Natural killer cell treated with Interleukin-12 subunit alpha and Interleukin-12 subunit beta and Interleukin-15 and Interleukin-18, amount 100 ng/mL, for 72 hours (primary cell): ENCODE data around the gene TGFBR3L. TPM values are rescaled to one million over a fixed set of nuclear protein-coding genes. Genes with fewer than 3 reads are reported as not detected.
"Not testable (repeated sequence)": the region's sequence is repeated elsewhere in the genome, so short reads cannot be mapped to it uniquely, and the experiment has no call there.

Experiments
- ATAC-seq, 2 donors: fragments of 150-1000 bp; cut with Tn5 transposase in 1 of 2; sonication (Bioruptor Pico), chemical (Tn5 transposase) in 1 of 2; 2 replicates each; pipeline ENCODE4 v1.10.0; 2021
- DNase-seq: peaks from one replicate; pipeline ENCODE4 v3.0.0; 2022; ENCODE audit warnings: low spot score
- H3K27ac Mint-ChIP-seq, 2 donors: 1 replicate in 1 of 2; 2 replicates in 1 of 2; pipeline ENCODE4 v1.8.0; 2022; ENCODE audit warnings: mixed read lengths in 2 of 2, mild to moderate bottlenecking in 1 of 2, moderate library complexity in 1 of 2
- H3K27me3 Mint-ChIP-seq, 2 donors: 1 replicate in 1 of 2; 2 replicates in 1 of 2; pipeline ENCODE4 v1.8.0; 2022; ENCODE audit warnings: mixed read lengths in 2 of 2
- H3K36me3 Mint-ChIP-seq: one replicate; pipeline ENCODE4 v1.8.0; 2022; ENCODE audit warnings: mixed read lengths
- H3K4me1 Mint-ChIP-seq, 2 donors: 1 replicate in 1 of 2; 2 replicates in 1 of 2; pipeline ENCODE4 v1.8.0; 2022; ENCODE audit warnings: low read depth in 2 of 2, mixed read lengths in 2 of 2, mild to moderate bottlenecking in 1 of 2
- H3K4me3 Mint-ChIP-seq: one replicate; pipeline ENCODE4 v1.8.0; 2022; ENCODE audit warnings: mixed read lengths
- H3K9me3 Mint-ChIP-seq: 2 replicates; pipeline ENCODE4 v1.8.0; 2022; ENCODE audit warnings: mixed read lengths
- total RNA-seq, 2 donors: library from RNA; stranded (reverse); gene quantifications; one replicate each; pipeline ENCODE4 v1.2.3, GENCODE V29; 2022

TGFBR3L gene
- total RNA-seq, 2 donors from 2014 or later = 4.7 to 5.6 TPM

DNA sequence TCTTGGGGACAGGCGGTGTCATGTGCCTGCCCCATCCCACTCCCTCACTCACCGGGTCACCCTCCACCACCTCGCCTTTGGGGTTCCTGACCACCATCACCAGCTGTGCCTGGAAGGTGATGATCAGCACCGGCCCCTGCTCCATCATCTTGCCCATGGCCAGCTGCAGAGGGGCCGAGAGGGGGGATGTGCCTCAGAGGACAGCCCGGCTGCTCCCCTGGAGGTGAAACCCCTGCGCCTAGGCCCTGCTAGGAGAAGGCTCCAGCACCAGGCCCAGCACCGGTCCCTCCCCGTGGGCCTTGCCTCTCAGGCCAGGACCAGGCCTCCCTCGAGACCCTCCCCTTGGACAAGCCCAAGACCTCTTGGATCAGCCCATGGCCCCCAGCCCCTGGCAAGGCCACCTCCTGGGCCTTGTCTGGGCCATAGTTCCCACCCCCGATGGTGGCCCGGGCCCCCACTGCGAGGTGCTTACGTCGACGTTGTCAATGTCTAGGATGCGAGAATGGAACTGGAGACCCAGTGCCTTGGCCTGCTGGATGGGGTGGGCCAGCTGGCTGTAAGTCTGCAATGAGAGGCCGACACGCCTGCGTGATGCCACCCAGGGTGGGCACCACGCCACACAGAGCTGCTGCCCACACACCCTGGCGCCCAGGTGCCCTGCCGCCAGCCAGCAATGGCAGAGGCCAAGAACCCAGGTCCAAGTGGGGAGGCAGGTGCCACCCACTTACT, 13.1 kb downstream of the TGFBR3L start:
- no peaks in the 10 kb centered on the region for H3K27me3 Mint-ChIP-seq
- H3K36me3 Mint-ChIP-seq = no peaks in the 10 kb centered on the region
- peaks cover 0 to 12% of the 10 kb centered on the region in 2 donors for H3K4me1 Mint-ChIP-seq
- H3K27ac Mint-ChIP-seq = no peak overlapping the region
- no peak for ATAC-seq
- no peak for DNase-seq
- H3K9me3 Mint-ChIP-seq = no peaks in the 10 kb centered on the region
- H3K4me3 Mint-ChIP-seq = no peak overlapping the region

DNA sequence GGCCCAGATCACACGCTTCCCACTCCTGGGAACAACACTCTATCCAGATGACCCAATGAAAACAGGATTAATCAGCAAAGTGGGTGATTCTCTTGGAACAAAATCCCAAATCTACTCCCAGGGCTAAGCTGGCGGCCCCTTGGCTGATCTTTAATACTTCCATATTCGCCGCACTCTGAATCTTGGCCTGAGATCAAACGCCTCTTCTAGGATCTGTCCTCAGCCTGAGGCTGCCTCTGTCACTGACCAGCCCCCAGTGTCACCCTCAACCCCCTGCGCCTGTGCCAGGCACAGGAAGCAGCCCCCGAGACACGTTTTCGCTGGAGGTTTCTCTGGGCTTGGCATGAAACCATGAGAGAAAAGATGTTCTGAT, 13.7 kb downstream of the TGFBR3L start:
- Mint-ChIP-seq H3K36me3 (no peaks in the 10 kb centered on the region), H3K9me3 (no peaks in the 10 kb centered on the region), H3K27ac (no peak overlapping the region), H3K27me3 (no peaks in the 10 kb centered on the region), H3K4me1 (peaks cover 0 to 12% of the 10 kb centered on the region in 2 donors), H3K4me3 (no peak overlapping the region)
- DNase-seq = no peak
- no peak for ATAC-seq

DNA sequence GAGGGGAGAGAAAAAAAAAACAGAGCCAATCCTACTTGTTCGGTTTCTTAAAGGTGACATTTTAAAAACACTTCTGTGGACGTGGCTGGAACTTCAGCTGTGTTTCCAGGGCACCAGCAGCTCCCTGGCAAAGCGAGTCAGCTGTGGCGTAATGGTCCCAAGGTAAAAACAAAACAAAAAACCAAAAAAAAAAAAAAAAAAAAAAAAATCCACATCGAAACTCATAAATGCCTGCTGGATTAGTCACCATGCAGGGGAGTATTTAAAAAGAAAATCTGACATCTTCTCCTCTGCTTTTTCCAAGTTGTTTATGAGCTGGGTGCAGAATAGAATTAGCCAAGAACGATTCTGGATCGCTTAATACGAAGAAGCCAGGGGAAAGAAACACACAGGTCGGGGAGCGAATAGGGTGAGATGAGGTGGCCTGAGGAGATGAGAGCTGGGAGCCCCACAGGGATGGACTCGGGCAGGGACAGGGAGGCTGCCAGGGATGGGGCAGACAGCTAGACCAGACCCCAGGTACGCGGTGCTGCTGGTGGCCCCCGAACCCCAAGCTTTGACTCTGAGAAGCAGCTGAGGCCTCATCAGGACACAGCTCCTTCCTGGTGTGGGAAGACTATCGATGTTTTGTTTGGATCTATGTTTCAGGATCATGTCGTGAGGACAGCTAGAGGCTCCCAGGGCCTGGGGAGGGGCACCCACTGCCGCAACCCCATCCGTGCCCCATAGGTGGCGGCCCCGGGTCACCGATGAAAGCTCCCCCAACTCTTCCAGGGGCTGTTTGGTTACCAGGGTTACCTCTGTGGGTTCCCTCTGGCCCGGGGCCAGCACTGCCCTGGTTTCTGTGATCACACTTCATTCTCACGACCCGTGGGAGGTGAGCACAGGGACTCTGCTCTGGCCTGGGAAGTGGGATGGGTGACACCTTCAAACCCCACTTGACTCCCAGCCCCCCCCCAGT, 14.4 kb downstream of the TGFBR3L start:
- H3K4me1 Mint-ChIP-seq = peaks cover 0 to 12% of the 10 kb centered on the region in 2 donors
- peak; percentile 11 to 32 for ATAC-seq
- H3K27ac Mint-ChIP-seq = no peak overlapping the region
- H3K27me3 Mint-ChIP-seq = no peaks in the 10 kb centered on the region
- H3K4me3 Mint-ChIP-seq = no peak overlapping the region
- DNase-seq = no peak
- H3K36me3 Mint-ChIP-seq = no peaks in the 10 kb centered on the region
- H3K9me3 Mint-ChIP-seq = no peaks in the 10 kb centered on the region

DNA sequence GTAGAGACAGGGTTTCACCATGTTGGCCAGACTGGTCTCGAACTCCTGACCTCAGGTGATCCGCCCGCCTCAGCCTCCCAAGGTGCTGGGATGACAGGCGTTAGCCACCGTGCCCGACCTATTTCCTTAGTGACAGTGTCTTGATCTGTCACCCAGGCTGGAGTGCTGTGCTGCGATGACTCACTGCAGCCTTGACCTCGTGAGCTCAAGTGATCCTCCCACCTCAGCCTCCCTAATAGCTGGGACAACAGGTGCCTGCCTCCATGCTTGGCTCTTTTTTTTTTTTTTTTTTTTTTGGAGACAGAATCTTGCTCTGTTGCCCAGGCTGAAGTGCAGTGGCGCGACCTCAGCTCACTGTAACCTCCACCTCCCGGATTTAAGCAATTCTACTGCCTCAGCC, 15.4 kb downstream of the TGFBR3L start:
- H3K4me1 Mint-ChIP-seq = peaks cover 0 to 10% of the 10 kb centered on the region in 2 donors
- H3K27ac Mint-ChIP-seq, H3K27me3 Mint-ChIP-seq, H3K4me3 Mint-ChIP-seq, H3K36me3 Mint-ChIP-seq, ATAC-seq, H3K9me3 Mint-ChIP-seq, DNase-seq: not testable (repeated sequence)

DNA sequence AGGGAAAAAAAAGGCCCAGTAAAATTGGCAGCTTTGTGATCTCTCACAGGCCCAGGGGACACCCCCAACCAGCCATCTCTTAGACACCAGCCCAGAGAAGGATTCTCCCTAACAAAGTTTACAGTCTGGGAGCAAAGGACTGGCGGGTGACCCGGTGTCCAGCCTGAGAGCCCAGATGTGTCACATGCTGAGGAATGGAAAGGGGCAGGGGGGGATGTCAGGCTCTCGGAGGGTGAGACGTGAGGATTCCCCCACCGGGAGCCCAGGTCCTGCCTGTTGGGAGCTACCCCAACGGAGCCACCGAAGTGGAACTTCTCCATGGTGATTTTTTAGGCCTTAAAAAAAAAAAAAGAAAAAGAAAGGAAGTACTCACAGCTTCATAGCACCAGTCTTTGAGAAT, 16.1 kb downstream of the TGFBR3L start:
- ATAC-seq (no peak), DNase-seq (no peak)
- H3K4me1 Mint-ChIP-seq = peaks cover 0 to 10% of the 10 kb centered on the region in 2 donors
- H3K9me3 Mint-ChIP-seq = no peaks in the 10 kb centered on the region
- H3K4me3 Mint-ChIP-seq = no peak overlapping the region
- H3K27me3 Mint-ChIP-seq = no peaks in the 10 kb centered on the region
- H3K36me3 Mint-ChIP-seq = no peaks in the 10 kb centered on the region
- no peak overlapping the region for H3K27ac Mint-ChIP-seq

DNA sequence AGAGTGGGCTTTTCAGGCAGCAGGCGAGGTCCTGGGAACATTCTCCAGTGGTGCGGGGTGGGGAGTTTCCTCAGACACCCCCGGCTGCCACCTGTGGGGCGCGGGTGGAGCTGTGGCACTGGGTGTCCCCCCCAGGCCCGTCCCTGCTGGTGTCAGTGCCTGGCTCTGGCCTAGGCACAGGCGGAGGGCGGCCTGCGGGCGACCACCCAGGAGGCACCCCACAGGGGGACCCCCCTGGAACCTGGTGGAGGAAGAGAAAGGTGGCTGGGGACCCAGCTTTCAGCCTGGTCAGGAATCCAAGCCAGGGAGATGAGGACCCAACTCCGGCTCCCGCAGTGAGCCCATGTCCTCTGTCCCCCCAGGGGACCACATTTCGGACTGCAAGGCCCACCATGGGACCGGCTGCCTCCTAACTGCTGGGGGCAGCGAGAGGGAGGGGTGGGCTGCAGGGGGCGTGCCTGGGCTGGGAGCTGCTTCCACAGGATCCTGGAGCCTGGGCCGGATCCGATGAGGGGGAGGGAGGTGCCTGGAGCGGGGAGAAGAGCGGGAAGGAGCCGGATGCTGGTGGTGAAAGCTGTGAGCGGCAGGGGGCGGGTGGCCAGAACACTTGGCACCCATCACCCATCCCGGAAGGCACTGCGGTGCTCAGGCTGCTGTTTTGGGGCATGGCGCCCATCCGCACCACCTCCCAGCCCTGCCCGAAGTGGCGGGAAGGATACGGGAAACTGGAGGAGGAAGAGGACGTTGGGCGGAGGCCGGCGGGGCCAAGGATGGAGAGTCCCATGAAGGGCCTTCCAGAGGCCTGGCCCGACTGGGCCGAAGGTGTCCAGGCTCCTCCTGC, 16.8 kb downstream of the TGFBR3L start:
- H3K36me3 Mint-ChIP-seq = no peaks in the 10 kb centered on the region
- no peak overlapping the region for H3K27ac Mint-ChIP-seq
- H3K4me1 Mint-ChIP-seq = peaks cover 0 to 7% of the 10 kb centered on the region in 2 donors
- ATAC-seq = no peak
- no peak for DNase-seq
- H3K4me3 Mint-ChIP-seq = no peak overlapping the region
- no peaks in the 10 kb centered on the region for H3K27me3 Mint-ChIP-seq
- H3K9me3 Mint-ChIP-seq = no peaks in the 10 kb centered on the region

DNA sequence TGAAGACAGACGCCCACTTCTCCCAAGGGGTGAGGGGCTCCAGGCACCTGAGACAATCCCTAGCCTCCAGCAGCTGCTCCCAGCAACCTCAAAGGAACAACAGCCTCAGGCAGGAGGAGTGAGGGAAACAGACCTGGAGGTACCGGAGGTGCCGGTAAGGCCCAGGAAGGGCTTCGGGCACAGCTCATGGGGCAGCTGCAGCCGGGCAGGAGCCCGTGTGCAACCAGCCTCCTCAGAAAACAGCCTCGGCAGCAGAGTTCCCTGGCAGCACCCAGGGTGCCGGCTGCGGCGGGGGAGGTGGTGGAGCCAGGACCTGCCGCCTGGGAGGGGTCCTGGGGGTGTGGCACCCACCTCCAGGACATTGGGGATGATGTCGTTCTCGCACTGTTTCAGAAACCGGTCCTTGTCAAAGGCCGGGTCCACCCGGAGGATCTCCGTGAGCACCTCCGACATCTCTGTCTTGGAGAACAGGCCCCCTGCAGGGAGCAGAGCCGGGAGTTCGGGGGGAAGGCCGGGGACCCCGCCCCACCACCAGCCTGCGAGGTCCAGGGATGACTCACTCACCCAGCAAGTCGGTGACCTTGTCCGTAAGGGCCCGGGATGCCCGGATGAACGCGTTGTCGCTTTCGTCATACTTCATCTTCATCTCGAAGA, 17.8 kb downstream of the TGFBR3L start:
- DNase-seq = no peak
- ATAC-seq = no peak
- Mint-ChIP-seq H3K4me1 (peaks cover 0 to 5% of the 10 kb centered on the region in 2 donors), H3K9me3 (no peaks in the 10 kb centered on the region), H3K27me3 (no peaks in the 10 kb centered on the region), H3K4me3 (no peak overlapping the region), H3K27ac (no peak overlapping the region), H3K36me3 (no peaks in the 10 kb centered on the region)

DNA sequence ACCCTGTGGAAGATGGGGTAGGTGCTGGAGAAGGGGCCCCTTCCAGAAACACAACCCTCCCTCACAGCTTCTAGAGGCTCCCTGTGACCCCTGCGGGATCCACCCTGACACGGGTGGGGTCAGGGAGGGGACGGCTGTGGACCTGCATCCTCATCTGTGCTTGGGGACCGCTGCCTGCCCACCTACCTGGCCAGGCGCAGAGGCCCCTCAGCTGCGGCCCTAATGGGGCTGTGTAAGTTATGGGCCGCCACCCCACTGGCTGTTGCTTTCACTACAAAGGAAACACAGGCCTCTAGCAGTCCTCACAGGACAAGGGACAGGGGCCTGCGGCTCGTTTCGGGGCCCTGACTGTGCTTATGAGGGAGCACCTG, 18.3 kb downstream of the TGFBR3L start:
- Mint-ChIP-seq H3K27ac (no peak overlapping the region), H3K4me1 (peaks cover 0 to 5% of the 10 kb centered on the region in 2 donors), H3K4me3 (no peak overlapping the region), H3K27me3 (no peaks in the 10 kb centered on the region), H3K36me3 (no peaks in the 10 kb centered on the region), H3K9me3 (no peaks in the 10 kb centered on the region)
- DNase-seq (no peak), ATAC-seq (no peak)

DNA sequence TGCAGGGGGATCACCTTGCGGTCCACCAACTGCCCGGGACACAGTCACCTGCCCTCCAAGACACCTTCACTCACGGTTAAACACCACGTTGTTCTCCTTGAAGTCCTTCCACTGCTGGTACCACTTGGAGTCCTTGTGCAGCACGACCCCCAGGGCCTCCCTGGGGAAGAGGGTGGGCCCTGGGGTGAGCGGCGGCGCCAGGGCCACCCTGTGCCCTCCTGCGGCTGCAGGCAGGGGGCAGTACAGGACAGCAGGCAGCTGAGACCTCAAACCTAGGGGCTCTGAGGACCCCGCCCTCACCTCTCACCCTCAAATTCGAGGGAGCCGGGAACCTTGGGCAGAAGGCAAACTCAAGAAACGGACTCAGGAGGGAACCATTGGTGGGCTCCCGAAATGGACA, 18.8 kb downstream of the TGFBR3L start:
- Mint-ChIP-seq H3K27me3 (no peaks in the 10 kb centered on the region), H3K4me3 (no peak overlapping the region), H3K4me1 (peaks cover 0 to 5% of the 10 kb centered on the region in 2 donors), H3K27ac (no peak overlapping the region), H3K9me3 (no peaks in the 10 kb centered on the region), H3K36me3 (no peaks in the 10 kb centered on the region)
- ATAC-seq (no peak), DNase-seq (no peak)

DNA sequence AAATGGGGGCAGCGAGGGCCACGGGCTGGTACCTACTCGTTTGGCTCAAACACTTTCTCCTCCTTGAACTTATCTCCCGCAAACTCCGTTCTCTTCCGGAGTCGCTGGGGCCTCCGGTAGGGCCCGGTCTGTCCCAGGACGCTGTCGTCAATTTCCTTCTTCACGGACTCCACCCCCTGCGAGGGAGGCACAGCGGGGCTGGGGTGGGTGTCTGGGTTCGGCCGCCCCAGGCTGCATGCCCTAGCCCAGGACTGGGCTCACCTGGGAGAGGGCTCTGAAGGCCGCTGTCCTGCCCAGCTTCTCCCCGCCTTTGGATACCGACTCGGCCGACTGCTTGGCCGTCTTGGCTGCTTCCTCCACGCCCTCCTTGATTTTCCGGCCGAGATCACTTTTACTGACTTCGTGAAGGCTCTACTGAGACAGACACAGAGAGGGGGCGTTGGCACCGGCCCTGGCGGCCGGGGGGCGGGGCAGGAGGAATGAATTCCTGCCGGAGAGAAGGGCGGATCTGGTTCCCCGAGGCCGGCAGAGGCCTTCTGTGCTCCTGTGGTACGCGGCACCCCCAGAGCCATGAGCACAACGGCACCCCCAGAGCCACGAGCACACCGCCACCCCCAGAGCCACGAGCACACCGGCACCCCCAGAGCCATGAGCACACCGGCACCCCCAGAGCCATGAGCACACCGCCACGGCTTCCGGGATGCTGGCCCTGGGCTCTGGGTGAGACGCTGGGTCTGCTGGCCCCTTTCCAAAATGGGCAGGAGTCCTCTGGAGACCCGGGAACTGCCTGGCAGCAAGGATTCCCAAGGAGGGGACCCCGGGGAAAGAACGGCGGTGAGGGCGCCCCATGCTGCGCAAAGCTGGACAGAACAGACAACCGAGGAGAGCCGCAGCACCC, 19.4 kb downstream of the TGFBR3L start:
- H3K36me3 Mint-ChIP-seq = peaks cover 6% of the 10 kb centered on the region
- H3K27ac Mint-ChIP-seq = no peak overlapping the region
- ATAC-seq = no peak
- peaks cover 0 to 2% of the 10 kb centered on the region in 2 donors for H3K4me1 Mint-ChIP-seq
- no peak overlapping the region for H3K4me3 Mint-ChIP-seq
- no peak for DNase-seq
- H3K9me3 Mint-ChIP-seq = no peaks in the 10 kb centered on the region
- H3K27me3 Mint-ChIP-seq = no peaks in the 10 kb centered on the region

DNA sequence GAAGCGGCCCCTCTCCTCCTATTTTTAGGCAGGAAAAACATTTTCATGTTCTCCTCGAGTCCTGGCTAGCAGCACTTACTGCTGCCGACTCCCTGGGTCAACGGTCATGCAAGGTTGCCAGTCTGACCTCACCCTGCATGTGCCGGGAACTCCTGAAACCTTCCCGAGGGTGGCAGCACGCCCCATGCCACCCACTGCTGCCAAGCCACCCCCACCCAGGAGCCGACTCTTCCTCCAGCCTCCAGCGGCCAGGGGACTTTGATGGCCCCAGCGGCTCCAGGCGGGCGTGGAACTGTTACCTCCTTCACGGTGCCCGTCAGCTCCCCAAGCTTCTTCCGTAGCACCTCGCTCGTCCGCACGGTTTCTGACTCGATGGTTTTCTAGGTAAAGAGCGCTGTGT, 20.1 kb downstream of the TGFBR3L start:
- Mint-ChIP-seq H3K27me3 (no peaks in the 10 kb centered on the region), H3K9me3 (no peaks in the 10 kb centered on the region), H3K4me1 (no peaks in the 10 kb centered on the region), H3K36me3 (peaks cover 6% of the 10 kb centered on the region), H3K4me3 (no peak overlapping the region), H3K27ac (no peak overlapping the region)
- no peak for DNase-seq
- no peak for ATAC-seq

DNA sequence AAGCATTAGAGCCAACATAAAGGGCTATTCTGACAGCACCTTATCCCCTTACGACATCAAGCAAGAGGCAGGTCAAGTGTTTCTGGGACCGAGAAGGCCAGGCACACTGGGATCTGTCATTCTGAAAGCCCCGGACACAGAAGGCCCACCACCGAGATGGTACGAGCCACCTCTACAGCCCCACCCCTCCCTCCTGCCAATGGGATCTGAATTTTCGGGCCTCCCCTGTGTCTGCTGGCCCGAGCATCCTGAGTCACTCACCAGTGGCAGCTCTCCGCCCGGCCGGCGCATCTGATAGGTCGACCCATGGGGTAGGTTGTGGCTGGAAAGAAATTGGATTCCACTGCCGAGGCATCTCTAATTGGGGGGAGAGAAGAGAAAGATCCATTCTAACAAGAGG, 26.2 kb downstream of the TGFBR3L start:
- Mint-ChIP-seq H3K4me3 (peak overlapping the region; percentile 59), H3K27me3 (no peaks in the 10 kb centered on the region), H3K4me1 (peaks cover 23 to 25% of the 10 kb centered on the region in 2 donors), H3K27ac (peak overlapping the region in 1 of 2 donors; percentile 28), H3K36me3 (peaks cover 6% of the 10 kb centered on the region), H3K9me3 (no peaks in the 10 kb centered on the region)
- ATAC-seq (no peak), DNase-seq (no peak)
